Mucosa of descending colon (tissue), 3 donors: ENCODE measurements around the gene PRDM5. TPM values are rescaled to one million over a fixed set of nuclear protein-coding genes. Genes with fewer than 3 reads are reported as not detected.
A peak's percentile ranks its signal among the peaks of the same experiment; 100 is the strongest.

Source experiments
- ATAC-seq: fragments of 200-7000 bp; cut with Tn5 transposase; one replicate; pipeline ENCODE4 v1.9.1; 2020; ENCODE audit warnings: mild to moderate bottlenecking, moderate library complexity
- DNase-seq, 3 donors: peaks; one replicate each; pipeline ENCODE4 v3.0.0-alpha.2; 2020
- H3K36me3 ChIP-seq: fragments of 200-600 bp; one replicate; pipeline ENCODE4 v1.8.0; 2021; ENCODE audit warnings: low read depth, mild to moderate bottlenecking
- H3K4me1 ChIP-seq: fragments of 200-600 bp; one replicate; pipeline ENCODE4 v1.8.0; 2021; ENCODE audit warnings: low read depth, mild to moderate bottlenecking
- H3K4me3 ChIP-seq: fragments of 200-600 bp; one replicate; pipeline ENCODE4 v1.8.0; 2021; ENCODE audit warnings: mild to moderate bottlenecking
- H3K9me3 ChIP-seq: fragments of 200-600 bp; one replicate; pipeline ENCODE4 v1.8.0; 2021; ENCODE audit warnings: mild to moderate bottlenecking
- intact Hi-C, 2 donors: fragments of 100-400 bp; cut with DNase I in 1 of 2; cut with micrococcal nuclease in 1 of 2; formaldehyde crosslinking; loops; one replicate each; pipeline versions ENCODE4 v1.11.0 to v1.11.1; 2022; cut with DNase I, micrococcal nuclease
- total RNA-seq, 3 donors: library from RNA; stranded (reverse); fragmentation: NEBNext Ultra II Directional in 2 of 3; extraction: Animal tissue kit (Norgen Biotek cat#: 25700) in 2 of 3; gene quantifications; one replicate each; pipeline versions ENCODE4 v1.2.1 to v1.2.4, GENCODE V29; 2021 to 2023
- TF ChIP-seq, protein P1 (sequence below): fragments of 200-600 bp; IDR thresholded peaks from one replicate; pipeline ENCODE4 v1.8.0; 2022; ENCODE audit warnings: antibody characterized with exemption, mild to moderate bottlenecking
- donor health status: DM: no; HTN: no; CAD: no; lungs with moderate emphysema.
- donor health status: DM: no; HTN: no; CAD: no.
- donor health status: DM: no; HTN: yes; CAD: no.

PRDM5 gene
- total RNA-seq, 3 donors from 2014 or later: 8.7 to 12.2 (median 10.2) TPM

GRCh38 chr4:120893314-120893713, 29.2 kb downstream of the PRDM5 start:
- Histone ChIP-seq H3K9me3 (no peaks in the 10 kb centered on the region), H3K36me3 (no peaks in the 10 kb centered on the region), H3K4me1 (no peaks in the 10 kb centered on the region), H3K4me3 (no peak overlapping the region)
- TF ChIP-seq, protein P1, sequence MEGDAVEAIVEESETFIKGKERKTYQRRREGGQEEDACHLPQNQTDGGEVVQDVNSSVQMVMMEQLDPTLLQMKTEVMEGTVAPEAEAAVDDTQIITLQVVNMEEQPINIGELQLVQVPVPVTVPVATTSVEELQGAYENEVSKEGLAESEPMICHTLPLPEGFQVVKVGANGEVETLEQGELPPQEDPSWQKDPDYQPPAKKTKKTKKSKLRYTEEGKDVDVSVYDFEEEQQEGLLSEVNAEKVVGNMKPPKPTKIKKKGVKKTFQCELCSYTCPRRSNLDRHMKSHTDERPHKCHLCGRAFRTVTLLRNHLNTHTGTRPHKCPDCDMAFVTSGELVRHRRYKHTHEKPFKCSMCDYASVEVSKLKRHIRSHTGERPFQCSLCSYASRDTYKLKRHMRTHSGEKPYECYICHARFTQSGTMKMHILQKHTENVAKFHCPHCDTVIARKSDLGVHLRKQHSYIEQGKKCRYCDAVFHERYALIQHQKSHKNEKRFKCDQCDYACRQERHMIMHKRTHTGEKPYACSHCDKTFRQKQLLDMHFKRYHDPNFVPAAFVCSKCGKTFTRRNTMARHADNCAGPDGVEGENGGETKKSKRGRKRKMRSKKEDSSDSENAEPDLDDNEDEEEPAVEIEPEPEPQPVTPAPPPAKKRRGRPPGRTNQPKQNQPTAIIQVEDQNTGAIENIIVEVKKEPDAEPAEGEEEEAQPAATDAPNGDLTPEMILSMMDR: no peak
- ATAC-seq: no peak
- DNase-seq: no peak
- intact Hi-C loops: no loop called here

DNA sequence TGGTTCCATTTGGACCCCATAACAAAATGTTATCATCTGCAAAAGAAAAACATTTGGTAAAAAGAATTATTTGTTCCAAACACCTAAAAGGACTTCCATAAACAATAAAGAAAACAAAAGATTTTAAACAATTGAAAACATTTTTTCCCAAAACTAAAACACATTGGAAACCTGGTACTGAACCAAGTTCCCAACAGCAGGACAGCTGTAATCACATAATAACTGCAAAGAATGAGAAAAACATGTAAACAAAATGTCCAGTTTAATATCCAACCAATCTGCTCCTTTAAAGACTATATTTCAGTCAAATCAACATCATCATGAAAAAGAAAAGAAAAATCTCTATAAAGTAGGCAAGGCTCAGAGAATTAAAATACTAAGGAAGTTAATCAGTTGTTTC, 36.3 kb downstream of the PRDM5 start:
- TF ChIP-seq, protein P1: no peak
- intact Hi-C loops: no loop called here
- ATAC-seq (no peak), DNase-seq (no peak)
- H3K9me3 ChIP-seq: no peaks in the 10 kb centered on the region
- no peak overlapping the region for H3K4me3 ChIP-seq
- H3K36me3 ChIP-seq: no peaks in the 10 kb centered on the region
- no peaks in the 10 kb centered on the region for H3K4me1 ChIP-seq

DNA sequence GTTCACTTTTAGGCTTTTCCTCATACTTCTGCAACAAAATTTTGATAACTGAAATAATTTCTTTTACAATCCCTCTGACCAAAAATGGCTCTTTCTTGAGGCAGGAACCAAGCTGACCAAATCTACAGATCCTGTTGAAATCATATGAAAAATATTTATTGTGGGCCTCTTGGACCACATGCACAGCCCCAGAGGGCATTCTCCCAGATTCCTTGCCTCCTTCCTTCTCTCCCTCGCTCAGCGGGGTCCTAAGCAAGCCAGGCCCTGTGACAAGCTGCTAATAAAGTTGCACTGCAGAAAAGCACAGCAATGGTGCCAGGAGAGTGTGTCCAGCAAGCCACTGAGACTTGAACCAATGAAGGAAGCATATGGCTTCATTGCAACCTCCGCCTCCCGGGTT, 40.7 kb downstream of the PRDM5 start:
- Histone ChIP-seq H3K4me1 (no peaks in the 10 kb centered on the region), H3K36me3 (no peaks in the 10 kb centered on the region), H3K4me3 (no peak overlapping the region), H3K9me3 (no peaks in the 10 kb centered on the region)
- intact Hi-C loops: no loop called here
- ATAC-seq: no peak
- no peak for DNase-seq
- TF ChIP-seq, protein P1: no peak

DNA sequence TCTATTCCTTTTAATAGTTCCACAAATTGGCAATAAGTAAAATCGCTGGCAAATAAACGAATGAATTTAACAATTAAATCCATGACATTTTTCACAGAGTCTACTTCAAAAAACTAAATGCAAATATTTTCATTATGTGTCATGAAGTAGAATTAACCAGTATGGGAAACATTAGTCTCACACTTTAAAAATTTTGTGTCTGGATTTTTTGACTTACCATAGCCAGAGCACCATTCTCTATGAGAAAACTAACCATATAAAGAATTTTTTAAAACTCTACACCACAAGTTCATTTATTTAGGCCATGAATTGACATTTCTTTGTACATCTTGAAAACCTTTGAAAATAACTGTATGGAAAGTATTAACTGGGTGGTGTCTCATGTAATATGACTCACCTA, 41.2 kb downstream of the PRDM5 start:
- TF ChIP-seq, protein P1: no peak
- DNase-seq (no peak), ATAC-seq (no peak)
- no peaks in the 10 kb centered on the region for H3K9me3 ChIP-seq
- intact Hi-C loops: no loop called here
- no peak overlapping the region for H3K4me3 ChIP-seq
- no peaks in the 10 kb centered on the region for H3K36me3 ChIP-seq
- H3K4me1 ChIP-seq: peaks cover 4% of the 10 kb centered on the region

GRCh38 chr4:120877021-120877420, 45.5 kb downstream of the PRDM5 start:
- no peaks in the 10 kb centered on the region for H3K36me3 ChIP-seq
- no peaks in the 10 kb centered on the region for H3K9me3 ChIP-seq
- intact Hi-C loops: no loop called here
- TF ChIP-seq, protein P1: no peak
- ATAC-seq: peak; percentile 98
- H3K4me1 ChIP-seq: peaks cover 6% of the 10 kb centered on the region
- DNase-seq: peak in 1 of 3 donors; percentile 9
- H3K4me3 ChIP-seq: no peak overlapping the region
